ENCODE results near the gene LUZP2.

The LUZP2 gene

DNA sequence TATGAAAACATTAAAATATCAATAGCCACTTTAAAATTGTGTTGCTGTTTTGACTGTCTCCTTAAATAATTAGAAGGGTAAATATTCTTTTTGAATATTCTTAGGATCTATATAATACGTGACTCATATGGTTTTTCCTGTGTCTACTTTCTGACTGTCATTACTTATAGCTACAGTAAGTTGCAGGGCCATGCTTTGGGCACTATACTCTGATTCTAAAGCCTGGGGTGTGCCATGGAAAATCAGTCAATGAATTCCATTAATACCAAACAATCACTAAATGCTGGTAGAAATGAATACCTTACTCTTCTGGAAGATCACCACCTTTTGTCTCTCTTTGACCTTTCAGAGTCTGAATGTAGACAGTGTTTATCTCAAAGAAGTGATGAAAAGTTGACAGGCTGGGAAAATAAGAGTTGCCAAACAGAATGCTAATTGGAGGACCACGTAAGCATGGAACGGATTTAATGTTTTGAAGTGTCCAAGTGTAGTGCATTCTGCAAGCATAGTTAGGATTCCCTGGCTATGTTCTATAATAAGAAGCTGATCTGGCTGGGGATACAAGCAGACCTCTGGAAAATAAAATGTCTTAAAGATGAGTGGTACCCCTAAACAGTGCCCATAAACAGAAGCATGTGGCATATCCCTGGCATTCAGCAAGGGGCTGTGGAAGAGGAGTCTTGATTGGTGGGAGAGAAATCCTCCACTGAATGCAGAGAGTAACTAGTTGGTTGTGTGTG, 16.8 kb downstream of the LUZP2 start:
- ATAC-seq: no peak; the same call in 2 of the 3 replicates
- TF ChIP-seq SNAI2 (CRISPR knock-in tag; IDR thresholded peaks at IDR 0.05): no peak
- TF ChIP-seq, protein P1, sequence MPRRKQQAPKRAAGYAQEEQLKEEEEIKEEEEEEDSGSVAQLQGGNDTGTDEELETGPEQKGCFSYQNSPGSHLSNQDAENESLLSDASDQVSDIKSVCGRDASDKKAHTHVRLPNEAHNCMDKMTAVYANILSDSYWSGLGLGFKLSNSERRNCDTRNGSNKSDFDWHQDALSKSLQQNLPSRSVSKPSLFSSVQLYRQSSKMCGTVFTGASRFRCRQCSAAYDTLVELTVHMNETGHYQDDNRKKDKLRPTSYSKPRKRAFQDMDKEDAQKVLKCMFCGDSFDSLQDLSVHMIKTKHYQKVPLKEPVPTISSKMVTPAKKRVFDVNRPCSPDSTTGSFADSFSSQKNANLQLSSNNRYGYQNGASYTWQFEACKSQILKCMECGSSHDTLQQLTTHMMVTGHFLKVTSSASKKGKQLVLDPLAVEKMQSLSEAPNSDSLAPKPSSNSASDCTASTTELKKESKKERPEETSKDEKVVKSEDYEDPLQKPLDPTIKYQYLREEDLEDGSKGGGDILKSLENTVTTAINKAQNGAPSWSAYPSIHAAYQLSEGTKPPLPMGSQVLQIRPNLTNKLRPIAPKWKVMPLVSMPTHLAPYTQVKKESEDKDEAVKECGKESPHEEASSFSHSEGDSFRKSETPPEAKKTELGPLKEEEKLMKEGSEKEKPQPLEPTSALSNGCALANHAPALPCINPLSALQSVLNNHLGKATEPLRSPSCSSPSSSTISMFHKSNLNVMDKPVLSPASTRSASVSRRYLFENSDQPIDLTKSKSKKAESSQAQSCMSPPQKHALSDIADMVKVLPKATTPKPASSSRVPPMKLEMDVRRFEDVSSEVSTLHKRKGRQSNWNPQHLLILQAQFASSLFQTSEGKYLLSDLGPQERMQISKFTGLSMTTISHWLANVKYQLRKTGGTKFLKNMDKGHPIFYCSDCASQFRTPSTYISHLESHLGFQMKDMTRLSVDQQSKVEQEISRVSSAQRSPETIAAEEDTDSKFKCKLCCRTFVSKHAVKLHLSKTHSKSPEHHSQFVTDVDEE (CRISPR knock-in tag; IDR thresholded peaks at IDR 0.05): no peak

DNA sequence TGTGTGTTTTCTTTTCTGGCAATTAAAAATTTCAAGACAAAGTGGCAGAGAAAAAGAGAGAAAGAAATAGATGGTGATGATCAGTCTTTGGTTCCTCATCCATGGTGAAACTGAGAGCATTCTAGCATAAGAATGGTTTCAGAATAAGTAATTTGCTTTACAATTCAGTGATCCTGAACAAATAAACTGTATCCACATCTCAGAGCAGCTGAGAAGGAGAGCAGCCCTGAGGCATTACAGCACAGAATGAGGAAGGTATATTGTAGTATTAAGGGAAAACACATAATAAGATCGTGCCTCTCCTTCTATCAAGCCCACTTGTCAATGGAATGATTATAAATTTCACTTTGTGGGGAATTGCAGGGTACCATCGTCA, 17.4 kb downstream of the LUZP2 start:
- ATAC-seq: no peak
- no peak for TF ChIP-seq RARB (CRISPR knock-in tag; IDR thresholded peaks at IDR 0.05)
- TF ChIP-seq, protein P2, sequence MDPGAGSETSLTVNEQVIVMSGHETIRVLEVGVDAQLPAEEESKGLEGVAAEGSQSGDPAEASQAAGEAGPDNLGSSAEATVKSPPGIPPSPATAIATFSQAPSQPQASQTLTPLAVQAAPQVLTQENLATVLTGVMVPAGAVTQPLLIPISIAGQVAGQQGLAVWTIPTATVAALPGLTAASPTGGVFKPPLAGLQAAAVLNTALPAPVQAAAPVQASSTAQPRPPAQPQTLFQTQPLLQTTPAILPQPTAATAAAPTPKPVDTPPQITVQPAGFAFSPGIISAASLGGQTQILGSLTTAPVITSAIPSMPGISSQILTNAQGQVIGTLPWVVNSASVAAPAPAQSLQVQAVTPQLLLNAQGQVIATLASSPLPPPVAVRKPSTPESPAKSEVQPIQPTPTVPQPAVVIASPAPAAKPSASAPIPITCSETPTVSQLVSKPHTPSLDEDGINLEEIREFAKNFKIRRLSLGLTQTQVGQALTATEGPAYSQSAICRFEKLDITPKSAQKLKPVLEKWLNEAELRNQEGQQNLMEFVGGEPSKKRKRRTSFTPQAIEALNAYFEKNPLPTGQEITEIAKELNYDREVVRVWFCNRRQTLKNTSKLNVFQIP (CRISPR knock-in tag; IDR thresholded peaks at IDR 0.05; ENCODE audit: borderline replicate concordance, low read depth): no peak
- TF ChIP-seq, protein P3, sequence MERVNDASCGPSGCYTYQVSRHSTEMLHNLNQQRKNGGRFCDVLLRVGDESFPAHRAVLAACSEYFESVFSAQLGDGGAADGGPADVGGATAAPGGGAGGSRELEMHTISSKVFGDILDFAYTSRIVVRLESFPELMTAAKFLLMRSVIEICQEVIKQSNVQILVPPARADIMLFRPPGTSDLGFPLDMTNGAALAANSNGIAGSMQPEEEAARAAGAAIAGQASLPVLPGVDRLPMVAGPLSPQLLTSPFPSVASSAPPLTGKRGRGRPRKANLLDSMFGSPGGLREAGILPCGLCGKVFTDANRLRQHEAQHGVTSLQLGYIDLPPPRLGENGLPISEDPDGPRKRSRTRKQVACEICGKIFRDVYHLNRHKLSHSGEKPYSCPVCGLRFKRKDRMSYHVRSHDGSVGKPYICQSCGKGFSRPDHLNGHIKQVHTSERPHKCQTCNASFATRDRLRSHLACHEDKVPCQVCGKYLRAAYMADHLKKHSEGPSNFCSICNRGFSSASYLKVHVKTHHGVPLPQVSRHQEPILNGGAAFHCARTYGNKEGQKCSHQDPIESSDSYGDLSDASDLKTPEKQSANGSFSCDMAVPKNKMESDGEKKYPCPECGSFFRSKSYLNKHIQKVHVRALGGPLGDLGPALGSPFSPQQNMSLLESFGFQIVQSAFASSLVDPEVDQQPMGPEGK (CRISPR knock-in tag; IDR thresholded peaks at IDR 0.05; ENCODE audit: borderline replicate concordance): no peak
- no peak for TF ChIP-seq ESRRG (CRISPR knock-in tag; IDR thresholded peaks at IDR 0.05)
- TF ChIP-seq OSR1 (CRISPR knock-in tag; IDR thresholded peaks at IDR 0.05): no peak
- no peak for TF ChIP-seq GLIS3 (CRISPR knock-in tag; IDR thresholded peaks at IDR 0.05)
- TF ChIP-seq ZNF8 (CRISPR knock-in tag; IDR thresholded peaks at IDR 0.05): no peak
- TF ChIP-seq ISL1 (CRISPR knock-in tag; IDR thresholded peaks at IDR 0.05): no peak
- TF ChIP-seq ZFP30 (CRISPR knock-in tag; IDR thresholded peaks at IDR 0.05): no peak
- no peak for TF ChIP-seq ZNF565 (CRISPR knock-in tag; conservative IDR thresholded peaks at IDR 0.05; ENCODE audit: low read depth)
- no peak for TF ChIP-seq ZNF70 (CRISPR knock-in tag; IDR thresholded peaks at IDR 0.05)
- TF ChIP-seq, protein P4, sequence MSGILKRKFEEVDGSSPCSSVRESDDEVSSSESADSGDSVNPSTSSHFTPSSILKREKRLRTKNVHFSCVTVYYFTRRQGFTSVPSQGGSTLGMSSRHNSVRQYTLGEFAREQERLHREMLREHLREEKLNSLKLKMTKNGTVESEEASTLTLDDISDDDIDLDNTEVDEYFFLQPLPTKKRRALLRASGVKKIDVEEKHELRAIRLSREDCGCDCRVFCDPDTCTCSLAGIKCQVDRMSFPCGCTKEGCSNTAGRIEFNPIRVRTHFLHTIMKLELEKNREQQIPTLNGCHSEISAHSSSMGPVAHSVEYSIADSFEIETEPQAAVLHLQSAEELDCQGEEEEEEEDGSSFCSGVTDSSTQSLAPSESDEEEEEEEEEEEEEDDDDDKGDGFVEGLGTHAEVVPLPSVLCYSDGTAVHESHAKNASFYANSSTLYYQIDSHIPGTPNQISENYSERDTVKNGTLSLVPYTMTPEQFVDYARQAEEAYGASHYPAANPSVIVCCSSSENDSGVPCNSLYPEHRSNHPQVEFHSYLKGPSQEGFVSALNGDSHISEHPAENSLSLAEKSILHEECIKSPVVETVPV (CRISPR knock-in tag; IDR thresholded peaks at IDR 0.05): no peak
- no peak for TF ChIP-seq ZC3H10 (CRISPR knock-in tag; IDR thresholded peaks at IDR 0.05)

DNA sequence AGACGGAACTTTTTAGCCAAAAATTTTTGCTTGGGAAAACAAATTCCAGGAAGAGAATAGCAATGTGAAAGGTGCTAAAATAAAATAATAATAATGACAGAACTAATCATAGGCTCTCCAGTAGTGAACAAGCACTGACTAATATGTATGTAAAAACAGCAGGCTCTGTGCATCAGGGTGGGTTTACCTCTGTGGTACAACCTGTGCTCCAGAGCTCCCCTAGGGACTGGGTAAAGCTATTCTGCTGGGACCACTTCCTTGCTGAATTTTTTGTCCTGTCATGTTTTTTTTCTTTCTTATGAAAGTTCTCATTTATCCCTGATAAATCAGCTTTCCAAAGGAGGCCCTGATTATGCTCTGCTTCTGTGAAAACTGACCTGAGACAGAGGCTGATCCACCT, 18.8 kb downstream of the LUZP2 start:
- ATAC-seq: no peak
- TF ChIP-seq CSDC2 (CRISPR knock-in tag; IDR thresholded peaks at IDR 0.05) (no peak), ZC3H10 (CRISPR knock-in tag; IDR thresholded peaks at IDR 0.05) (no peak), ARNTL (CRISPR knock-in tag; IDR thresholded peaks at IDR 0.05; ENCODE audit: borderline replicate concordance, low read depth) (no peak), TCF4 (CRISPR knock-in tag; IDR thresholded peaks at IDR 0.05; ENCODE audit: borderline replicate concordance) (no peak), OSR1 (CRISPR knock-in tag; IDR thresholded peaks at IDR 0.05) (no peak), RARB (CRISPR knock-in tag; IDR thresholded peaks at IDR 0.05) (no peak), BACH2 (CRISPR knock-in tag; IDR thresholded peaks at IDR 0.05; ENCODE audit: borderline replicate concordance) (no peak), ZFP3 (CRISPR knock-in tag; IDR thresholded peaks at IDR 0.05) (no peak), TOX (CRISPR knock-in tag; IDR thresholded peaks at IDR 0.05; ENCODE audit: borderline replicate concordance) (no peak), ZNF8 (CRISPR knock-in tag; IDR thresholded peaks at IDR 0.05) (no peak), ESRRG (CRISPR knock-in tag; IDR thresholded peaks at IDR 0.05) (no peak)
- TF ChIP-seq, protein P1 (CRISPR knock-in tag; IDR thresholded peaks at IDR 0.05): no peak
- TF ChIP-seq, protein P2 (CRISPR knock-in tag; IDR thresholded peaks at IDR 0.05; ENCODE audit: borderline replicate concordance, low read depth): no peak
- TF ChIP-seq, protein P4 (CRISPR knock-in tag; IDR thresholded peaks at IDR 0.05): no peak
